HG03520 (cell line): ENCODE measurements around the gene THBS4.

Experiments used
- ATAC-seq: cut with Tn5 transposase; IDR thresholded peaks from one replicate; pipeline ENCODE4 v1.9.1; 2021; ENCODE audit warnings: mild to moderate bottlenecking, moderate library complexity; ENCODE audit not compliant: unreplicated experiment

Gene THBS4

GRCh38 chr5:80043187-80043586 is 8.0 kb downstream of the THBS4 start:
- no peak for ATAC-seq

DNA sequence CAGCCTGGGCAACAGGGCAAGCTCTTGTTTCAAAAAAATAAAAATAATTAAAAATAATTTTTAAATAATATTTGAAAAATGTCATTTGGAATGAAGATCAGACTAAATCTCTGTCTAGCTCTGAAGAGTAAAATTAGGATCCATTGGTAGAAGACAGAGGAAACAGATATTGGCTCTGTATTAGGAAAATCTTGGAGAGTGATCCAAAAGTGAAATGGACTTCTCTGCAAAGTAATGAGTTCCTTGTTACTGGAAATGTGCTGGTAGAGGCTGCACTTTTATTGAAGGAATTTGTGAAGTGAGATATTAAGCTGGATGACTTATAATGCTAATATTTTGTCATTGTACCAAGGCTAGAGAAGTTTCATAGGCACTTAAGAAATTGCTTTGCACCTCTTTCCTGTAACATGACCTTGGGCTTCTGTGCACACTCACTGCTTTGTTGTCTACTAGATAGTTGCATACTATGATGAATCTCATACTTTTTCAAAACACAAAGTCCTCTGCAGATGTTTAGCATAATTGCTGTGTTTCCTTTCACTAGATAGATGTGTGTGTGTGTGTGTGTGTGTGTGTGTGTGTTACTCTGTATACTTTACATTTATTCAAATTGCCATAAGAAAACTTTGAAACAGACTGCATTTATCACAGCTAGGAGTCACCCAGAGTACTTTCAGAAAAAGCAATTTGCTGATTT is 13.1 kb downstream of the THBS4 start:
- no peak for ATAC-seq

GRCh38 chr5:80052464-80052863 is 17.3 kb downstream of the THBS4 start:
- no peak for ATAC-seq

- ATAC-seq, result no peak
Observed at GRCh38 chr5:80054682-80055081, 19.5 kb downstream of the THBS4 start.

DNA sequence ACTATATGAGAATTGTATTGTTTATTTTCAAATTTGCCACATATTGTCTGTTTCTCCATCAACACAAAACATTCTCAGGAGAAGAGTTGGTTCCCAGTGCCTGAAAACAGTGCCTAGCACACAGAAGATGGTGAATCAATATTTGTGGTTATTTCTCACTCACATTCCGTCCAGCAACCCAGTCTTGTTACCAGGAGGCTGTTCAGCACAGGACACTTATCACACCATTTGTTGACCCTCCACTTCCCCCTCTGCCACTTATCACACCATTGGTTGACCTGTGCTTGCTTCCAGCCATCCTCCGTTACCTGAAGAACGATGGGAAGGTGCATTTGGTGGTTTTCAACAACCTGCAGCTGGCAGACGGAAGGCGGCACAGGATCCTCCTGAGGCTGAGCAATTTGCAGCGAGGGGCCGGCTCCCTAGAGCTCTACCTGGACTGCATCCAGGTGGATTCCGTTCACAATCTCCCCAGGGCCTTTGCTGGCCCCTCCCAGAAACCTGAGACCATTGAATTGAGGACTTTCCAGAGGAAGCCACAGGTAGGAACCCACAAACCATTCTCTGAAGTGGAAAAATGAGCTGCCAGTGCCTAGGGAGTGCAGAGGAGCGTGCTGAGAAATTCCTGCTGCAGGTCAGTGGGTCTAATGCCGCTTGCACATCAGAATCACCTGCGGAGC is 20.5 kb downstream of the THBS4 start:
- ATAC-seq, result no peak

DNA sequence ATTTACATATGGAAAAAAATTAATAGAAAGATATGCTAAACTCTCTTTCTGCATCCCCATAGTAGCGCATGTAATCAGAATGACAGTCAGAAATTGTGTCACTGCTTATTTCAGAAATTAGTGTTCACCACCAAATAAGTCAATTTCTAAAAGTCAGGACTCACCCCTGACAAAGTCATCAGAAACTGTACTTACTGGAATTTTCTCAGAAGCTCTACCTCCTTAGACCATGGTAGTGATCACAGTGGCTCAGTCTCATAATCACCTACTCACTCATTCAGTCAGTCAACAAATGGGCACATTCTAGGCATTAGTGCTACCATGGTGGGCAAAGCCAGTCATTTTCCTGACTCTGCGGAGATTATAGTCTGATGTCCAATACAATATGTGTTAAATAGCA is 22.0 kb downstream of the THBS4 start:
- no peak for ATAC-seq

- no peak for ATAC-seq
Observed at GRCh38 chr5:80057921-80058320, 22.8 kb downstream of the THBS4 start.

DNA sequence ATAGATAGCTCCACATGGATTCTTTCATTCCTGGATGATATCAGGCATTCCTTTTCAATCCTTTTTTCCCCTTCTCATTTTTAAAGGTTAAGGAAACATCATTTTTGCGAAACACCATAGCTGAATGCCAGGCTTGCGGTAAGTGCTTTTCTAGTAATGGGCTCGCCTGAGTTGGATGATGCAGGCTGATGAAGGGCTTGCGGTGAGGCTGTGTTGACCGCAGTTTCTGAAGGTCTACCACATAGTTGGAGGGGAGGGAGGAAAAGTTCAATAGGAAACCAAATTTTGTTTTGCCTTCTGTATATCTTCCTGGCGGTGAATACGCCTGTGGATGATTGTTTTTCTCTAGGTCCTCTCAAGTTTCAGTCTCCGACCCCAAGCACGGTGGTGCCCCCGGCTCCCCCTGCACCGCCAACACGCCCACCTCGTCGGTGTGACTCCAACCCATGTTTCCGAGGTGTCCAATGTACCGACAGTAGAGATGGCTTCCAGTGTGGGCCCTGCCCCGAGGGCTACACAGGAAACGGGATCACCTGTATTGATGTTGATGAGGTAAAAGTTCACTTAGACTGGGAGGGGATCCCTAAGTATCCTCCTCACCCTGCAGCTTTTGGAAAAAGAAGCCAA is 24.3 kb downstream of the THBS4 start:
- ATAC-seq, result no peak

- no peak for ATAC-seq
Observed at GRCh38 chr5:80060966-80061365, 25.8 kb downstream of the THBS4 start.

DNA sequence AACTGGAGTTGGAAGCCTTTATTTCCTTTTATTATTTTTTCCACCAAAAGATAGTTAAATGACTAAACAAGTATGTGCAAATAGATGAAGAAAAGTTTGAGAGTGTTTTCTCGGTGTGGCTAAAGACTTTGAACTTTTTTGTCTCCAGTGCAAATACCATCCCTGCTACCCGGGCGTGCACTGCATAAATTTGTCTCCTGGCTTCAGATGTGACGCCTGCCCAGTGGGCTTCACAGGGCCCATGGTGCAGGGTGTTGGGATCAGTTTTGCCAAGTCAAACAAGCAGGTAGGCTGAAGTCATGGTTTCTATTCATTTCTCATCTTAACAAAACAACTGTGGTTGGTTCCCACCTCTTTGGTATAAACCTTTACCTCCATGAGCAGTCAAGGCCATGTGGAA is 26.4 kb downstream of the THBS4 start:
- ATAC-seq, result no peak

- ATAC-seq, result no peak
Observed at GRCh38 chr5:80064124-80064523, 29.0 kb downstream of the THBS4 start.

GRCh38 chr5:80067016-80067415 is 31.9 kb downstream of the THBS4 start:
- ATAC-seq, result no peak

DNA sequence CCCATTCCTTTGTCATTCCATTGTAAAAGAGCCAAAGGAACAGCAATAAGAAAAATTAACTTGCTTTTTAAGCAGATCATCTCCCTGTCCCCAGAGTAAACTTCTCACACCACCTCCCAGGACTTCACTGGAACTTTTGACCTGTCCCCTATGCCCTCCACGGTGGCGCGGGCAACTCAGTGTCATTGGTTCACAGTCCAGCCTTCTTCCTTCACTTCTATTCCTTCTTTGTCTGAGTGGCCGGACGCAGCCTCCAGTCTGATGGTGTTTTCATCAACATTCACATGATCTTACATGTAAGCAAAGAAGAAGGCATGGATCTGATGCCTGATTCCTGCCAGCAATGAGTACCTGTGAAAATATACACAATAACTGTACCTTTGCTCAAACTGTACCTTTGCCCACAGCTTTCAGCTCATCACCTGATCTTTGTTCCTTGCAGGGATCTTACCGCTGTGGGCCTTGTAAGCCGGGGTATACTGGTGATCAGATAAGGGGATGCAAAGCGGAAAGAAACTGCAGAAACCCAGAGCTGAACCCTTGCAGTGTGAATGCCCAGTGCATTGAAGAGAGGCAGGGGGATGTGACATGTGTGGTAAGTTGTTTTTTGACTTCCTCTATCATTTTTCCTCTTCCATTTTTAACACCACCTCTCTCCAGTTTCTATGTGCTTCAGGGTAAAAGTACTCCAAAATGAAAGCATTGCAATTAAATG is 32.5 kb downstream of the THBS4 start:
- no peak for ATAC-seq

DNA sequence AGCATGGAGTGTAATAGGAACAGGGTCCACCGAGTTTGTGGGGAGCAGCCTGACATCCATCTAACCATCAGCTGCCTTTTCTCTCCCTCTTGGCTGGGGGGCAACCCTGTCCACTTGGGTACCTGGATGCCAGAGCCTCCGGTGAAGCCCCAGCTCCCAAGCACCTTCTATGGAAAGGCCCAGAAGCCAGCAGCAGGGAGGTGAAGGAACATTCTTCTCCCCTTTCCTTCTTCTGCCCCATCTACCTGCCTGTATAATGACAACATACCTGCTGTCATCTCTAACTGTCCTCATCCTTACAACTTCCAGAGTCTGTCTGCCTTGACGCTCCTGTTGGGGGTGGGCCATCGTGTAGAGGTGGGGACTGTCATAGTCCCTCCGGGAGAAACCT is 33.1 kb downstream of the THBS4 start:
- no peak for ATAC-seq

GRCh38 chr5:80068775-80069174 is 33.6 kb downstream of the THBS4 start:
- ATAC-seq, result no peak

GRCh38 chr5:80069251-80069800 is 34.2 kb downstream of the THBS4 start:
- ATAC-seq, result no peak

- no peak for ATAC-seq
Observed at GRCh38 chr5:80069918-80070318, 34.8 kb downstream of the THBS4 start.

DNA sequence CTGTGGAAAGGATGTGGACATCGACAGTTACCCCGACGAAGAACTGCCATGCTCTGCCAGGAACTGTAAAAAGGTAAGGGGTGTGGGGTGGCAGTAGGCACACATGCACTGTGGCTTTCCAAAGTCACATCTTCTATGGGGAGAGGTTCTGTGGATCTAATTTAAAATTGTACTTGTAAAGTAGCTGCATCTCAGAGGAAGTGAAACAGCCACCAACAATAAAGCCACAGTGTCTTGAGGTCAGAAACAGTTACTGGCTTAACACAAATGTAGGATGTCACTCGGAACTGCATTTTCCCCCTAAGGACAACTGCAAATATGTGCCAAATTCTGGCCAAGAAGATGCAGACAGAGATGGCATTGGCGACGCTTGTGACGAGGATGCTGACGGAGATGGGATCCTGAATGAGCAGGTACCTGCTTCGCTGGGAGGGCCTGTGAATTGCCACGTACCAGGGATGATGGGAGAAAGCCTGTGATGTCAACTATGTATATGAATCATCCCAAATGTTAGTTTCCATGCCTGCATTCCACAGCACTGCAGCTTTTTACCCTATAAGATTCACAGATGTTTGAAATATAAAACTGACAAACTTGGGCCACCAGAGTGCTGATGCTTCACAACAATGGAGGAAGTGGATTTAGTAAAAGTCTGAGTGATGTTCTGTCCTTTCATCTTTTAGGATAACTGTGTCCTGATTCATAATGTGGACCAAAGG is 35.3 kb downstream of the THBS4 start:
- ATAC-seq, result no peak

- no peak for ATAC-seq
Observed at GRCh38 chr5:80071510-80072021, 36.4 kb downstream of the THBS4 start.
